Measurements from ENCODE around the gene CHD9.

DNA sequence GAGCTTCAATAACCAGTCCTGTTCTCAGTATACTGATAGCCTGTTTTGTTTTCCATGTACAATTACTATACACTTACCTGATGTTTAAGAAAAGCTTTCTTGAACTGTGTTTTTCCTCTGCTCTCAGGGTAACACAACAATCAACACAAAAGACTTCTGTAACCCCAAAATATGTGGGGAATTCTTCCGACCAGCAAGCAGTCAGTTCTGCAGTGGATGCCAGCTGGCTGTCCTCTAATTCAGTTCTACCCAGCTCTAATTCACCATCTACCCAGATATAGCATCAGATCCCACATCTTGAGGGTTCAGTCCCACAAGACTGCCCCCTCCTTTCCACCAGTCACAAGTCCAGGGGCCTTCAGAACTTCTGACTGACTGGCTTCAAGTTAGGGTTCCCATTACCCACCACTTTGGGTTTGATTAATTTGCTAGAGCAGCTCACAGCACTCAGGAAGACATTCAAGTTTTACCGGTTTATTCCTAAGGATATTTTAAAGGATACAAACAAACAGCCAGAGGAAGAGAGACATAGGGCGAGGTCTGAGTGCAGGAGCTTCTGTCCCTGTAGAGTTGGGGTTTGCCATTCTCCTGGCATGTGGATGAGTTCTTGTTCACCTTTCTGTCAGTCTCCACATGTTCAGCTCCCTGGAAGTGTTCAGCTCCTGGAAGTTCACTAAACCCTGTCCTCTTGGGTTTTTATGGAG lies 178.2 kb downstream of the CHD9 start:
- TF ChIP-seq POLR2A (IDR thresholded peaks at IDR 0.05): no peak
- TF ChIP-seq, protein P1, sequence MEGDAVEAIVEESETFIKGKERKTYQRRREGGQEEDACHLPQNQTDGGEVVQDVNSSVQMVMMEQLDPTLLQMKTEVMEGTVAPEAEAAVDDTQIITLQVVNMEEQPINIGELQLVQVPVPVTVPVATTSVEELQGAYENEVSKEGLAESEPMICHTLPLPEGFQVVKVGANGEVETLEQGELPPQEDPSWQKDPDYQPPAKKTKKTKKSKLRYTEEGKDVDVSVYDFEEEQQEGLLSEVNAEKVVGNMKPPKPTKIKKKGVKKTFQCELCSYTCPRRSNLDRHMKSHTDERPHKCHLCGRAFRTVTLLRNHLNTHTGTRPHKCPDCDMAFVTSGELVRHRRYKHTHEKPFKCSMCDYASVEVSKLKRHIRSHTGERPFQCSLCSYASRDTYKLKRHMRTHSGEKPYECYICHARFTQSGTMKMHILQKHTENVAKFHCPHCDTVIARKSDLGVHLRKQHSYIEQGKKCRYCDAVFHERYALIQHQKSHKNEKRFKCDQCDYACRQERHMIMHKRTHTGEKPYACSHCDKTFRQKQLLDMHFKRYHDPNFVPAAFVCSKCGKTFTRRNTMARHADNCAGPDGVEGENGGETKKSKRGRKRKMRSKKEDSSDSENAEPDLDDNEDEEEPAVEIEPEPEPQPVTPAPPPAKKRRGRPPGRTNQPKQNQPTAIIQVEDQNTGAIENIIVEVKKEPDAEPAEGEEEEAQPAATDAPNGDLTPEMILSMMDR (IDR thresholded peaks at IDR 0.05): no peak
